Bronchial epithelial cell (primary cell): ENCODE data around the gene CPNE4. TPM values are rescaled to one million over a fixed set of nuclear protein-coding genes. Genes with fewer than 3 reads are reported as not detected.
A peak's percentile ranks its signal among the peaks of the same experiment; 100 is the strongest.

Experiments used
- DNase-seq: peaks from one replicate; pipeline ENCODE4 v3.0.0-alpha.2; 2010; ENCODE audit warnings: low read depth
- FAIRE-seq: peaks from 2 replicates; lab custom pipeline; 2011; peaks lifted over from hg19 to GRCh38; lab: Jason Lieb, UNC
- H3K27me3 ChIP-seq: 2 replicates; pipeline ENCODE4 v1.5.1; 2011; ENCODE audit warnings: low read length; ENCODE audit not compliant: control insufficient read depth, insufficient read depth
- H3K36me3 ChIP-seq: 2 replicates; pipeline ENCODE4 v1.5.1; 2011; ENCODE audit warnings: low read length; ENCODE audit not compliant: control insufficient read depth, insufficient read depth
- H3K4me3 ChIP-seq: 2 replicates; pipeline ENCODE4 v1.5.1; 2011; ENCODE audit warnings: mild to moderate bottlenecking, low read depth, low read length, control low read depth
- CTCF ChIP-seq: IDR thresholded peaks from 2 replicates; pipeline ENCODE4 v1.5.1; 2011; ENCODE audit warnings: mild to moderate bottlenecking, moderate library complexity, low read length, control low read depth, inconsistent platforms; ENCODE audit not compliant: insufficient read depth, severe bottlenecking
- total RNA-seq: library from RNA; depleted of rRNA; stranded (reverse); fragments of >200 nt; gene quantifications from 2 replicates; pipeline ENCODE4 v1.2.1, GENCODE V29; 2014

The CPNE4 gene
- total RNA-seq, 1 donor from 2014 or later, result under 0.01 TPM

- DNase-seq (no peak), FAIRE-seq (no peak)
- H3K36me3 ChIP-seq, result no peaks in the 10 kb centered on the region
- H3K4me3 ChIP-seq, result no peak overlapping the region
- TF ChIP-seq CTCF, result no peak
- H3K27me3 ChIP-seq, result no peaks in the 10 kb centered on the region
Measured at GRCh38 chr3:131694376-131694775, 340.4 kb downstream of the CPNE4 start.

- Histone ChIP-seq H3K36me3 (no peaks in the 10 kb centered on the region), H3K4me3 (no peak overlapping the region), H3K27me3 (no peaks in the 10 kb centered on the region)
- FAIRE-seq (no peak), DNase-seq (no peak)
- TF ChIP-seq CTCF, result no peak
Measured at GRCh38 chr3:131692356-131692755, 342.5 kb downstream of the CPNE4 start.

- Histone ChIP-seq H3K36me3 (no peaks in the 10 kb centered on the region), H3K4me3 (no peak overlapping the region), H3K27me3 (no peaks in the 10 kb centered on the region)
- TF ChIP-seq CTCF, result no peak
- FAIRE-seq (no peak), DNase-seq (no peak)
Measured at GRCh38 chr3:131690800-131691199, 344.0 kb downstream of the CPNE4 start.

GRCh38 chr3:131688370-131688769 is 346.4 kb downstream of the CPNE4 start:
- Histone ChIP-seq H3K36me3 (no peaks in the 10 kb centered on the region), H3K4me3 (no peak overlapping the region), H3K27me3 (no peaks in the 10 kb centered on the region)
- no peak for FAIRE-seq
- peak; percentile 80 for DNase-seq
- no peak for TF ChIP-seq CTCF

GRCh38 chr3:131669600-131669999 is 365.2 kb downstream of the CPNE4 start:
- no peak overlapping the region for H3K4me3 ChIP-seq
- H3K36me3 ChIP-seq, result no peaks in the 10 kb centered on the region
- TF ChIP-seq CTCF, result no peak
- FAIRE-seq, result no peak
- no peaks in the 10 kb centered on the region for H3K27me3 ChIP-seq
- no peak for DNase-seq

- Histone ChIP-seq H3K36me3 (no peaks in the 10 kb centered on the region), H3K4me3 (no peak overlapping the region), H3K27me3 (no peaks in the 10 kb centered on the region)
- FAIRE-seq (no peak), DNase-seq (peak; percentile 15)
- TF ChIP-seq CTCF, result no peak
Measured at GRCh38 chr3:131658771-131659170, 376.0 kb downstream of the CPNE4 start.
